SK-N-SH (cell line): ENCODE results near the gene NFKB2.

Source experiments
- CHD2 ChIP-seq: fragments of 150-350 bp; IDR thresholded peaks from 2 replicates; pipeline ENCODE4 v1.6.1; 2018; ENCODE audit warnings: low read length; ENCODE audit not compliant: partially characterized antibody
- EP300 ChIP-seq, 2 experiments: IDR thresholded peaks; 2 replicates each; pipeline versions ENCODE4 v1.4.0 to v1.6.1; 2012; ENCODE audit warnings: borderline replicate concordance in 1 of 2, low read depth in 1 of 2, low read length in 1 of 2
- MAX ChIP-seq: IDR thresholded peaks from 2 replicates; pipeline ENCODE4 v1.4.0; 2012; ENCODE audit warnings: low read depth
- RFX5 ChIP-seq: IDR thresholded peaks from 2 replicates; pipeline ENCODE4 v1.6.1; 2012; ENCODE audit warnings: mild to moderate bottlenecking, improper control_type of control experiment, low read length
- SIN3A ChIP-seq: IDR thresholded peaks from 2 replicates; pipeline ENCODE4 v1.6.1; 2012; ENCODE audit warnings: low read depth, mild to moderate bottlenecking, low read length, moderate library complexity, borderline replicate concordance
- SMC3 ChIP-seq: IDR thresholded peaks from 2 replicates; pipeline ENCODE4 v1.6.1; 2012; ENCODE audit warnings: low read depth, low read length, improper control_type of control experiment
- TCF12 ChIP-seq: IDR thresholded peaks from 2 replicates; pipeline ENCODE4 v1.4.0; 2012
- YY1 ChIP-seq: IDR thresholded peaks from 2 replicates; pipeline ENCODE4 v1.4.0; 2012; ENCODE audit warnings: low read depth, mild to moderate bottlenecking
- TF ChIP-seq, protein P1 (sequence below): fragments of 200-600 bp; sonication (generic); IDR thresholded peaks from 2 replicates; pipeline ENCODE4 v1.6.1; 2017; ENCODE audit warnings: antibody characterized with exemption, mild to moderate bottlenecking, moderate library complexity
- TF ChIP-seq, protein P2 (sequence below): fragments of 150-350 bp; IDR thresholded peaks from 2 replicates; pipeline ENCODE4 v1.6.1; 2016; ENCODE audit warnings: mild to moderate bottlenecking, low read depth, low read length

GRCh38 chr10:102389894-102390293 lies 5.6 kb upstream of the NFKB2 start:
- TF ChIP-seq, protein P1, sequence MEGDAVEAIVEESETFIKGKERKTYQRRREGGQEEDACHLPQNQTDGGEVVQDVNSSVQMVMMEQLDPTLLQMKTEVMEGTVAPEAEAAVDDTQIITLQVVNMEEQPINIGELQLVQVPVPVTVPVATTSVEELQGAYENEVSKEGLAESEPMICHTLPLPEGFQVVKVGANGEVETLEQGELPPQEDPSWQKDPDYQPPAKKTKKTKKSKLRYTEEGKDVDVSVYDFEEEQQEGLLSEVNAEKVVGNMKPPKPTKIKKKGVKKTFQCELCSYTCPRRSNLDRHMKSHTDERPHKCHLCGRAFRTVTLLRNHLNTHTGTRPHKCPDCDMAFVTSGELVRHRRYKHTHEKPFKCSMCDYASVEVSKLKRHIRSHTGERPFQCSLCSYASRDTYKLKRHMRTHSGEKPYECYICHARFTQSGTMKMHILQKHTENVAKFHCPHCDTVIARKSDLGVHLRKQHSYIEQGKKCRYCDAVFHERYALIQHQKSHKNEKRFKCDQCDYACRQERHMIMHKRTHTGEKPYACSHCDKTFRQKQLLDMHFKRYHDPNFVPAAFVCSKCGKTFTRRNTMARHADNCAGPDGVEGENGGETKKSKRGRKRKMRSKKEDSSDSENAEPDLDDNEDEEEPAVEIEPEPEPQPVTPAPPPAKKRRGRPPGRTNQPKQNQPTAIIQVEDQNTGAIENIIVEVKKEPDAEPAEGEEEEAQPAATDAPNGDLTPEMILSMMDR = no peak
- TF ChIP-seq CHD2 = no peak
- no peak for TF ChIP-seq EP300 (IDR thresholded peaks at IDR 0.05; ENCODE audit: borderline replicate concordance in 1 of 2, low read depth in 1 of 2, low read length in 1 of 2)
- TF ChIP-seq SMC3 = no peak
- no peak for TF ChIP-seq TCF12
- TF ChIP-seq SIN3A = no peak
- no peak for TF ChIP-seq YY1
- no peak for TF ChIP-seq MAX
- no peak for TF ChIP-seq RFX5
- TF ChIP-seq, protein P2, sequence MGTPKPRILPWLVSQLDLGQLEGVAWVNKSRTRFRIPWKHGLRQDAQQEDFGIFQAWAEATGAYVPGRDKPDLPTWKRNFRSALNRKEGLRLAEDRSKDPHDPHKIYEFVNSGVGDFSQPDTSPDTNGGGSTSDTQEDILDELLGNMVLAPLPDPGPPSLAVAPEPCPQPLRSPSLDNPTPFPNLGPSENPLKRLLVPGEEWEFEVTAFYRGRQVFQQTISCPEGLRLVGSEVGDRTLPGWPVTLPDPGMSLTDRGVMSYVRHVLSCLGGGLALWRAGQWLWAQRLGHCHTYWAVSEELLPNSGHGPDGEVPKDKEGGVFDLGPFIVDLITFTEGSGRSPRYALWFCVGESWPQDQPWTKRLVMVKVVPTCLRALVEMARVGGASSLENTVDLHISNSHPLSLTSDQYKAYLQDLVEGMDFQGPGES = no peak
